Activated CD4-positive, alpha-beta T cell treated with anti-CD3 and anti-CD28 coated beads, Interleukin-2, Interleukin-4, amounts not matched to agents 100 ng/mL and 50 ng/mL, durations not matched to agents 16 hours and 8 hours (primary cell): Measurements from ENCODE around the gene TEDC2.
"Not testable (repeated sequence)": the region's sequence is repeated elsewhere in the genome, so short reads cannot be mapped to it uniquely, and the experiment has no call there.

Experiments used
- DNase-seq: peaks from one replicate; pipeline ENCODE4 v3.0.0-alpha.2; 2020; ENCODE audit warnings: low spot score

The TEDC2 gene

GRCh38 chr16:2477327-2477726, 17.4 kb downstream of the TEDC2 start:
- no peak for DNase-seq

DNA sequence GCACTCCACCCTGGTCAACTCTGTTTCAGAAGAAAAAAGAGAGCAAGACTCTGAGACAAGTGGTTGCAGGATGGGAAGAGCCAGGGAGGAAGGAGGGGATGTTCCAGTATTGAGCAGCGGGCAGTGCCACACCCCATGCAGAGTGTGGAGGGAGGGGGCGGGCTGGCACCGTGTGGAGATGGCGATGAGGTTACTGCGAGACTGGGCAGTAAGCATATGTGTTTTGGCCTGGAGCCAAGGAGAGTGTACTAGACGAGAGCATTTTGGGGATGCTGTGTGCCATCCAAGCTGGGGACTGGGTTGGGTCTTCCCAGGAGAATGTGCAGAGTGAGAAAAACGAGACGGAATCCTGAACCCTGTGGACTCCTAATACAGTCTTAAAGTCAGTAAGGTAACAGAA, 18.4 kb downstream of the TEDC2 start:
- no peak for DNase-seq

DNA sequence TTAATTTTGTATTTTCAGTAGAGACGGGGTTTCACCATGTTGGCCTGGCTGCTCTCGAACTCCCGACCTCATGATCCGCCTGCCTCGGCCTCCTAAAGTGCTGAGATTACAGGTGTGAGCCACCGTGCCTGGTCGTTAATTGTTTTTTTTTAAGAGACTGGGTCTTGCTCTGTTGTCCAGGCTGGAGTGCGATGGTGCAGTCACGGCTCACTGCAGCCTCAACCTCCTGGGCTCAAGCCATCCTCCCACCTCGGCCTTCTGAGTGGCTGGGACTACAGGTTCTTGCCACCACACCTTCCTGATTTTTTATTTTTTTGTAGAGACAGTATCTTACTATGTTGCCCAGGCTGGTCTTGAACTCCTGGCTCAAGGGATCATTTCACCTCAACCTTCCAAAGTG, 20.1 kb downstream of the TEDC2 start:
- not testable (repeated sequence) for DNase-seq

DNA sequence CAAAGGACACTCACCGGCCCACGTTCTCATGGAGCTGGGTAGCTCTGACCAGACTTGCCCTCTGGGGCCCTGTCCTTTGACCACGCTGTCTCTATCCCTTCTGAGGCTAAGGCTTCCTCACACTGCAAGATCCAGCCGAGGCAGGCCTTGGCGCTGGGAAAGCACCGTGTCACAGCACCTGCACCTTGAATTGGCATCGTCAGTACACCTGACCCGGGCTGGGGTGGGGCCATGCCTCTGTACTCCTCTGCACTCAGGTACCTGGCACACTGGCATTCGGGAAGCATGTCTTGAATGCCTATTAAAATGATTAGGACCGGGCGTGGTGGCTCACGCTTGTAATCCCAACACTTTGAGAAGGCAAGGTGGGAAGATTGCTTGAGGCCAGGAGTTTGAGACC, 21.0 kb downstream of the TEDC2 start:
- no peak for DNase-seq

- no peak for DNase-seq
Measured at GRCh38 chr16:2481676-2482075, 21.8 kb downstream of the TEDC2 start.

GRCh38 chr16:2482249-2482648, 22.3 kb downstream of the TEDC2 start:
- DNase-seq = no peak

DNA sequence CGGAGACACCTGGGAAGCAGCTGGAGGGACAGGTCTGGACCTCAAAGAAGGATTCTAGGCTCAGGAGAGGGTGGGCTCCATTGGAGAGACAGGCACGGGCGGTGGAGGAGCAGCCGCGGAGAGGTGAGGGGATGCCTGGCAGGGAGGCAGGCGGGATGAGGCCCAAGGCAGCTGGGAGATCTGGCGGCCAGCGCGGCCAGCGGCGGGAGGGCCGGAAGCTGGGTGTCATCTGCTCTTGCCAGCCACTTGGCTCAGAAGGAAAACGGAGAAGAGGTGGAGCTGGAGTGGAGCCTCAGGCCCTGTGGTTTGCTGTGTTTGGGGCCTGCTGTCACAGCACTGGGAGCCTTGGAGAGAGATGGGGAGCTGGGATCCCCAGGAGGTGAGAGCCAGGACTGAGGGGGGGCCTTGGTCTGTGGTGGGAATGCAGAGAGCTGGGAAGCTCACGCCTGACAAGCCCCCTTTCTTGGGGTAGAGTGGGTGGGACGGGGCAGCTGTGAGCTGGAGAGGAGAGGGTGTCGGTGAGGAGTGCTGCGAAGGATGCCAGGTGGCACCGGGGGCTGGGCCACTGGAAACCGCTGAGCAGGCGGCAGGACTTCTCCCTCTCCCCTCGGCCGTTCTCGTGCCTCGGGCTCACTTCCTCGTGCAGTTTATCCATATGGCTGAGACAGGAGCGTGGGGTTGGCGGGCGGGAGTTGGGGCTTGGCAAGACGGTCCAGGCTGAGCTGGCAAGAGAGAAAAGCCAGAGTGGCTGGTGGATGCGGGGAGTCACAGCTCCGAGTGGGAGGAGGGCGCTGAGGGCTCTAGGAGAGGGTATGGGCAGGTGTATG, 23.0 kb downstream of the TEDC2 start:
- DNase-seq = no peak

DNA sequence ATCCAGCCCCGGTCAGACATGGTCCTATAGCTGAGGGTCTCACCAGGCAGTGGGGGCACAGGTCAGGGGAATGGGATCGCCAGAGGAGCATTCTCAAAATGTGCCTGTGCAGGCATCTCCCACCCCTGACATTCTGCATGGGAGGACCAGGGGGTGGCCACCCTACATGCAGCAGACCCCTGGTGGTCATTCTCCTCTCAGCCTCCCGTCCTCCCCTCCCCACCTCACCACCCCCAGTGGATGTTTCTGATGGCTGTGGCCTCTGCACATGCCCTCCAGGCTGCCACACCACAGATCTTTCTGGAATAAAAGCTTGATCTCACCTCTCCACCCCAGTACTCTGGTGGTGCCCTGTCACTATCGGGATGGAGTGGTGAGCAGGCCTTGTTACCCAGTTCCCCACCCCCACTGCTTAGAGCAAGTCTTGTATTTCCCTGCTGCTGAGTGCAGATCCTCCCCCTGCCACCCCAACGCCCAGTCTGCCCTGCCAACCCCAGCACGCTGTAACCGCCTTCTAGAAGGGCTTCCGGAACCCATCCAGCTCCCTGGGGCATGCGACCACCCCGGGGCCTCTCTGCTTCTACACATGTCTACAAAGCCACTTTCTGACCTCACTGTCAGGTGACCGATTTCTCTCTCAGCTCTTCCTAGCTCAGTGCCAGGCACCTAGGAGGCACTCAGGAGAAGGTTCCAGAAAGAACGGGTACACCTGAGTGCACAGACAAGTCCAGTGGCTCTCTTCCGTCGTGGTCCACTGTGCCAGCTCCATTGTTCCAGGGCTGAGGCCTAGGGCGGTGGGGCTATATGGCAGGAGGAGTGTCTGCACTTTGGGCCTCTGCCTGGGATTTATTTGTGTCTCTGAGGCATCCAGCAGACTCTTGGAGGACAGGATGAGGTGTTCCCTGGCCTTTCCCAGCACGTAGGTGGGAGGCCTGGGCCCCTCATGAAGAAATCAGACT, 24.3 kb downstream of the TEDC2 start:
- DNase-seq = no peak

GRCh38 chr16:2484898-2485508, 25.1 kb downstream of the TEDC2 start:
- DNase-seq = no peak

DNA sequence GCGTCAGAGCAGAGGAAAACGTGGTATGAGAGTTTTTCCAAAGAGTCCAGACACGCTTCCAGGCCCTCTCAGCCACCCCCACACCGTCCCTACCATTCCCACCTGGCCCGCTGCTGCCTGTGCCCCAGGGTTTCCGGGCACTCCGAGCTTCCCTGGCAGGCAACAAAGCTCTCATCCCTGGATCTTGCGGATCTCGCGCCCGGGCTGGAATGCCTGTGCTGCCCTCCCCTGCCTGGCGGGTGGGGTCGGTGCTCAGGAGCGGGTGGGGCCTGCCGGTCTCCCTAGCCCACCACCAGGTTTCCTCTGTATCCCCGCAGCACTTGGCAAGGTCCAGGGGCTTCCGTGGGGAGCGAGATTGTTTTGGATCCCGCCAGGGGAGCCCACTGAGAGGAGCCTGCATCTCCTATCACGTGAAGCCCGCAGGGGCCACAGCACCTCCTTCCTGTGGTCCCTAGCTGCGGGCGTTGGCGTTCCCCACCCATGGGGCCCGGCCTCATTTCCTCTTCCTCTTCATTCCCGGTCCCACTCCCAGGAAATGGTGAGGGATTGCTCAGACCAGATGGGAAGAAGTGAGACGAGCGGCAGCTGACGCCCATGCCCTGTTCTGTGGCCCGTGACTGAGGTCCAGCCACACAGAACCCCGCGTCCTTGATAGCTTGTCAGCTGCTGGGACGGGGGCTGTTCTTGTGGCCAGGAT, 26.1 kb downstream of the TEDC2 start:
- no peak for DNase-seq

DNA sequence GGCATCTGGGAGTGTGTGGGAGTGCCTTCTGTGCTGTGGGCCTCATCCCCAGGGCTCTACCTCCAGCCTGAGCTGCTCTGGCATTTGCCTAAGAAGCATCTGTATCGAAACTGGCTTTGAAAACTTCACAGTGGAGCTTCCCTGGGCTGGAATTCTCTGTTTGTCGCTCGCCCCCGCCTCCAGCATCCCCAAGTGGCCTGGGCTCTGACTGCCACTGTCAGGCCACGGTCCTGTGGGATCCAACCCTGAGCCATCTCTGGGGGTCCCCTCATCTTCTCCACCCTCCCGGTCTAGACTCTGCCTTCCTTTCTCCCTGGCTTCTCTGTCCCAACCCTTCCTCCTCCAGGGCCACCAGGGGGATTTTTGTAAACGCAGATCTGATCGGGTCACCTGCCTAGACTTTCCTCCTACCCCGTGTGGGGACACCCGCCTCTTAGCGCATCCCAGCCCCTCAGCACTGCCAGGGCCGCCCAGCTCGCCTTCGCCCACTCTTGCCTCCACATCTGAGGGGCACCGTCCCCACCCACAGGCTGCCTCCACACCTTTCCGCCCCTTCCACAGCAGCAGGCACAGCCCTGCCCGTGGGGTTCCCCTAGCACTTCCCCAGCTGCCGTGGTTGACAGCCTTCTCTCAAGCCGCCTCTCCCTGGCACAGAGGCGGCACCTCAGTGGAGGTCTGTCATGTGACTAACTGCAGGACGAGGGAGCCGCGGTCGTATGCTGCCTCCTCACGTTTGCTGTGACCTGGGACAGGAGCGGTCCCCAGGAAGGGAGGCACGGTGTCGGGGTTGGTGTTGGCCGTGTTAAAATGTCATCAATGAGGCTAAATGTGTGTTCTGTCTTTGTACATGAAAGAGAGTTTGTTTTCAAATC, 27.0 kb downstream of the TEDC2 start:
- DNase-seq = peak; percentile 59

DNA sequence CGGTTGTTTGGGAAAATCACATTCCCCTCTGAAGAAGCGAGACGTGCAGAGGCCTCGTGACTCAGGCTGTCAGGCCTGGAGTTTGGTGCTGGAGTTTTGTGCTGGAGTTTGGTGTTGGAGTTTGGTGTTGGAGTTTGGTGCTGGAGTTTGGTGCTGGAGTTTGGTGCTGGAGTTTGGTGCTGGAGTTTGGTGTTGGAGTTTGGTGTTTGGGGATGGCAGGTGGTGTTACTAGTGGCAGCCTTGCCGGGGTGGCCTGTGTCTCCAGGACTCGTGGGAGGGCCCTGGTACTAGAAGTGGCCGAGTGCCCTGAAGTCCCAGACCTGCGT, 27.6 kb downstream of the TEDC2 start:
- DNase-seq = no peak

DNA sequence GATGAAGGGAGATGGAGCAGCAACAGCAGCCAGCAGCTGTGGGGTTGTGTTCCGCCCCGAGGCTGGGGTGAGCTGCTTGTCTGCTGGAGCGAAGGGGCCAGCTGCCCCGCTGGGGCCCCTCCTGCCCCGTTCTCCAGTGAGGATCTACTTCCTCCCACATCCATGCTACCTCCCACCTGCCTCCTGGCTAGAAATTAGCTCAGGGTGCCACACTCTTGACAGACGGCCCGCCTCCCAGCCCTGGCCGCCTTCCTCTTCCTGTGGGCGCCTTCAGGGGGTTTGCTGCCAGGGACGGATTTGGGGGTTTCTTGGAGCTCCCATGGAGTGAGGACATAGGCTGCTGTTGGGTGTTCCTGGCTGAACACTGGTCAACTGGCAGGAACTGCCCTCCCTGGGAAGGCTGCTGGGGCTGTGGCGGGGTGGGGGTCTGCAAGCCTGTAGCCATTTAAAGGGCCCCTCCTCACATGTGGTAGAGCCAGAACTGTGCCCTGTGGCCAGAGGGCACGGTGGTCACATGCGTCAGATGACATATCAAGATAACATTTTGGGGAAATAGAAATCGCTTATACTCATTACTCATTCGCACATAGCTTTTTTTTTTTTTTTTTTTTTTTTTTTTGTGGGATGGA, 28.1 kb downstream of the TEDC2 start:
- DNase-seq = no peak

- DNase-seq = no peak
Measured at GRCh38 chr16:2489581-2489980, 29.7 kb downstream of the TEDC2 start.

DNA sequence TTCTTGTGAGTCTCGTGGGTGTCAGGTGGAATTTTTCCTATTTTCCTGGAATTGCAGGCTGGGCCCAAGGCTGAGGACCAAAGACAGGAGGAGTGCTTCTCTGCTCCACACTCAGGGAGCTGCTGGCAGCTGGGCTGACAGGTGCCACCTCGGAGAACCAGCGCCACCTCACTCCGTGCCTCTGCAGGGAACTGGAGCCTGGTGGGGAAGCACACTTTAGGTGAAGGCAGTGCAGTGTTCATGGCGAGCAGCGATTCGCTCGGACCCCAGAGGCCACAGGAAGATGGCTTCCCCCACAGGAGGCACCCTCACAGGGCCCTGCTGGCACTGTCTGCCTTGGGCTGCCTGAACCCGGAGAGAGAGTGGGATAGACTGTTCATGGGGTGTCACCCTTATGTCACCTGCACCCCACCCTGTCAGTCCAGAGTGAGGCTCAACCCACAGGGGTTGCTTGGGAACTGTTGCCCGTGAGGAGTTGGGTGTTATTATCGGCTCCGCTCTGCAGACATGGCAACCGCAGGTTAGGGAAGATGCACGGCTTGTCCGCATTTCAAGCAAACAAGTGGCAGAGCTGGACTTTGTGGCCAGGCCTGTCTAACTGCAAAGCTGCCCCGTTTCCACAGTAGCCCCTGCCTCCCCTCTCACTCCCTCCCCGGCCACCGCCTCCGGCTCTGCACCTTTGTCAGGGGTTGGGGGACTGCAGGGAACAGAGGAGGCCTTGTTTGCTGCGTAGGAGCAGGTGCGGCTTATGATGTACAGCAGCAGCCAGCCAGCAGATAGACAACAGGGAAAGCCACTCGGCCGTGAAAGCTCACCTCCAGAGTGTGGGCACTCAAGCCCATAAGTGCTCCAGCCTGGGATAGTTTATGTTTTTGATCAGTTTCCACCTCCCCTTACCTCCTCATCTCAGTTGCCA, 30.5 kb downstream of the TEDC2 start:
- no peak for DNase-seq

- DNase-seq = no peak
Measured at GRCh38 chr16:2492292-2492691, 32.4 kb downstream of the TEDC2 start.

- no peak for DNase-seq
Measured at GRCh38 chr16:2493605-2494004, 33.7 kb downstream of the TEDC2 start.

DNA sequence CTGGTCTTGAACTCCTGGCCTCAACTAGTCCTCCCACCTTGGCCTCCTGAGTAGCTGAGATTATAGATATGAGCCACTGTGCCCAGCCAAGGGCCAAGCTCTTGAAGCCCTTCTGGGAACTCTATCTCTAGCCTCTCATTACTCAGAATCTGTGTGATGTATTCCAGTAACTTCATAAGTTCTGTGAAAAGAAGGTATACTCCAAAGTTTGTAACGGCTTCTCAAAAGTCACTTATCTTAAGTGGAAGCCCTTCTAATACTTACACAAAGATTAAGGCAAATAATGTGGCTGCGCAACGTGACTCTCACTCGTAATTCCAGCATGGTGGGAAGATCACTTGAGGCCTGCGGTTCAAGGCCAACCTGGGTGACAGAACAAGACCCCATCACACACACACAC, 34.7 kb downstream of the TEDC2 start:
- DNase-seq = no peak

DNA sequence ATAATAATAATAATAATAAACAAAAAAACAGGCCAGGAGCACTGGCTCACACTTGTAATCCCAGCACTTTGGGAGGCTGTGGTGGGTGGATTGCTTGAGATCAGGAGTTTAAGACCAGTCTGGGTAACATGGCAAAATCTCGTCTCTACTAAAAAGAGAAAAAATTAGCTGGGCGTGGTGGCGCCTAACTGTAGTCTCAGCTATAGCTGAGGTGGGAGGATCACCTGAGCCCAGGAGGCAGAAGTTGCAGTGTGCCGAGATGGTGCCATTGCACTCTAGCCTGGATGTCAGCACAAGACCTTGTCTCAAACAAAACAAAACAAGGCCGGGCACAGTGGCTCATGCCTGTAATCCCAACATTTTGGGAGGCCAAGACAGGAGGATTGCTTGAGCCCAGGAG, 35.1 kb downstream of the TEDC2 start:
- DNase-seq = no peak
